Measurements from ENCODE around the gene MRTO4. TPM values are rescaled to one million over a fixed set of nuclear protein-coding genes. Genes with fewer than 3 reads are reported as not detected.

MRTO4 gene
- total RNA-seq, 1 experiment from 2014 or later, result 79.3 TPM

- Histone ChIP-seq H3K27me3 (ENCODE audit: insufficient read depth, low read length) (no peaks in the 10 kb centered on the region), H3K9ac (ENCODE audit: low read length) (no peak overlapping the region), H3K9me2 (ENCODE audit: insufficient read depth) (no peaks in the 10 kb centered on the region), H3K27ac (ENCODE audit: low read depth, low read length) (no peak overlapping the region), H3K79me2 (ENCODE audit: insufficient read depth, low read length) (peaks cover 5% of the 10 kb centered on the region; the same call in 1 of the 2 replicates), H3K4me3 (replicated peaks in 1 of 2; ENCODE audit: low read depth in 1 of 2, low read length in 2 of 2) (no peak overlapping the region), H3K9me3 (ENCODE audit: control insufficient read depth in 1 of 2, insufficient read depth in 1 of 2, low read depth in 1 of 2, low read length in 2 of 2) (no peaks in the 10 kb centered on the region), H3K36me3 (ENCODE audit: control insufficient read depth in 1 of 2, insufficient read depth in 2 of 2, low read length in 2 of 2) (peaks cover 47 to 53% of the 10 kb centered on the region in 2 experiments), H3K4me2 (ENCODE audit: low read length) (no peak overlapping the region), H2AFZ (ENCODE audit: low read depth, low read length, poor library complexity, severe bottlenecking) (no peak overlapping the region), H3K4me1 (ENCODE audit: control insufficient read depth in 1 of 2, insufficient read depth in 2 of 2, low read length in 2 of 2) (no peaks in the 10 kb centered on the region), H4K20me1 (ENCODE audit: insufficient read depth) (no peaks in the 10 kb centered on the region; the same call in 1 of the 2 replicates)
- ChIA-PET RAD21 (ENCODE audit: low non-redundant PET in 1 of 2, low total read pairs in 2 of 2, uncharacterized antibody in 2 of 2, unreplicated experiment in 2 of 2) (no interaction called here), CTCF (interaction anchor here (1.4 kb wide), 1 partner anchor 9 kb away, joined by 3 read pairs; no protein-coding TSS in a partner anchor), POLR2A (no interaction called here)
- no TSS peak for BruUV-seq (replicated peaks)
- peak; percentile 62 for ATAC-seq
- TF ChIP-seq EZH2phosphoT487 (IDR thresholded peaks at IDR 0.05; ENCODE audit: borderline replicate concordance) (no peak), CTCF (IDR thresholded peaks at IDR 0.05 in 2 of 3, conservative IDR thresholded peaks at IDR 0.05 in 1 of 3; ENCODE audit: borderline replicate concordance in 1 of 3, insufficient read depth in 1 of 3, low read depth in 2 of 3, low read length in 2 of 3) (0 out of 6 replicates have a peak, but pooled peaks of 2 of the 3 experiments have one; percentile 12 to 24), SIN3A (IDR thresholded peaks at IDR 0.05; ENCODE audit: low read depth) (no peak), POLR2AphosphoS5 (IDR thresholded peaks at IDR 0.05; ENCODE audit: low read depth, low read length) (no peak)
- intact Hi-C loops (cut with micrococcal nuclease), result no loop called here
- no peak for DNase-seq (ENCODE audit: low read depth, low spot score)
Measured at GRCh38 chr1:19232524-19232846, 19.1 kb upstream of the MRTO4 start.

- intact Hi-C loops (cut with micrococcal nuclease), result no loop called here
- H3K27me3 ChIP-seq (ENCODE audit: insufficient read depth, low read length), result no peaks in the 10 kb centered on the region
- no peaks in the 10 kb centered on the region for H3K9me2 ChIP-seq (ENCODE audit: insufficient read depth)
- H2AFZ ChIP-seq (ENCODE audit: low read depth, low read length, poor library complexity, severe bottlenecking), result no peak overlapping the region
- H4K20me1 ChIP-seq (ENCODE audit: insufficient read depth), result no peaks in the 10 kb centered on the region; the same call in none of the 2 replicates
- peaks cover 60 to 70% of the 10 kb centered on the region in 2 experiments for H3K36me3 ChIP-seq (ENCODE audit: control insufficient read depth in 1 of 2, insufficient read depth in 2 of 2, low read length in 2 of 2)
- DNase-seq (ENCODE audit: low read depth, low spot score), result no peak
- H3K9ac ChIP-seq (ENCODE audit: low read length), result no peak overlapping the region
- RAD21 ChIA-PET (ENCODE audit: low non-redundant PET in 1 of 2, low total read pairs in 2 of 2, uncharacterized antibody in 2 of 2, unreplicated experiment in 2 of 2), result no interaction called here
- peaks cover 4% of the 10 kb centered on the region for H3K79me2 ChIP-seq (ENCODE audit: insufficient read depth, low read length)
- TF ChIP-seq SIN3A (IDR thresholded peaks at IDR 0.05; ENCODE audit: low read depth), result no peak
- TF ChIP-seq ELF1 (IDR thresholded peaks at IDR 0.05; ENCODE audit: borderline replicate concordance, low read depth), result no peak
- TF ChIP-seq MAX (IDR thresholded peaks at IDR 0.05), result no peak
- TF ChIP-seq CEBPB (IDR thresholded peaks at IDR 0.05; ENCODE audit: low read depth), result no peak
- TF ChIP-seq YY1 (IDR thresholded peaks at IDR 0.05; ENCODE audit: extremely low read depth, insufficient replicate concordance, low read depth, low read length), result no peak
- TF ChIP-seq JUND (IDR thresholded peaks at IDR 0.05), result no peak
- no peak for TF ChIP-seq SP1 (IDR thresholded peaks at IDR 0.05; ENCODE audit: low read depth)
- TF ChIP-seq CTCF (IDR thresholded peaks at IDR 0.05 in 2 of 3, conservative IDR thresholded peaks at IDR 0.05 in 1 of 3; ENCODE audit: borderline replicate concordance in 1 of 3, insufficient read depth in 1 of 3, low read depth in 2 of 3, low read length in 2 of 3), result no peak
- no peak overlapping the region for H3K4me3 ChIP-seq (replicated peaks in 1 of 2; ENCODE audit: low read depth in 1 of 2, low read length in 2 of 2)
- no peak for ATAC-seq
- no peaks in the 10 kb centered on the region for H3K9me3 ChIP-seq (ENCODE audit: control insufficient read depth in 1 of 2, insufficient read depth in 1 of 2, low read depth in 1 of 2, low read length in 2 of 2)
- CTCF ChIA-PET, result interaction anchor here (1.8 kb wide), 1 partner anchor 11 kb away, joined by 4 read pairs; no protein-coding TSS in a partner anchor
- H3K4me1 ChIP-seq (ENCODE audit: control insufficient read depth in 1 of 2, insufficient read depth in 2 of 2, low read length in 2 of 2), result no peaks in the 10 kb centered on the region
- no peak overlapping the region for H3K4me2 ChIP-seq (ENCODE audit: low read length)
- H3K27ac ChIP-seq (ENCODE audit: low read depth, low read length), result no peak overlapping the region
- POLR2A ChIA-PET, result no interaction called here
- no TSS peak for BruUV-seq (replicated peaks)
Measured at GRCh38 chr1:19234224-19234623, 17.4 kb upstream of the MRTO4 start.
